Thyroid gland (tissue), 4 donors: ENCODE data around the gene WDR70.

Source experiments
- POLR2A ChIP-seq, 2 donors: fragments of 450-650 bp; IDR thresholded peaks; one replicate each; pipeline ENCODE4 v1.6.1; 2017; ENCODE audit warnings: antibody characterized with exemption in 2 of 2, mild to moderate bottlenecking in 2 of 2, moderate library complexity in 1 of 2
- TF ChIP-seq, protein P1 (sequence below), 6 experiments: fragments of 200-600 bp in 3 of 6; fragments of 450-650 bp in 3 of 6; sonication (generic) in 3 of 6; IDR thresholded peaks; one replicate each; pipeline ENCODE4 v1.5.1; 2016 to 2019; ENCODE audit warnings: antibody characterized with exemption in 6 of 6, mild to moderate bottlenecking in 2 of 6, inconsistent platforms in 1 of 6, moderate library complexity in 1 of 6

DNA sequence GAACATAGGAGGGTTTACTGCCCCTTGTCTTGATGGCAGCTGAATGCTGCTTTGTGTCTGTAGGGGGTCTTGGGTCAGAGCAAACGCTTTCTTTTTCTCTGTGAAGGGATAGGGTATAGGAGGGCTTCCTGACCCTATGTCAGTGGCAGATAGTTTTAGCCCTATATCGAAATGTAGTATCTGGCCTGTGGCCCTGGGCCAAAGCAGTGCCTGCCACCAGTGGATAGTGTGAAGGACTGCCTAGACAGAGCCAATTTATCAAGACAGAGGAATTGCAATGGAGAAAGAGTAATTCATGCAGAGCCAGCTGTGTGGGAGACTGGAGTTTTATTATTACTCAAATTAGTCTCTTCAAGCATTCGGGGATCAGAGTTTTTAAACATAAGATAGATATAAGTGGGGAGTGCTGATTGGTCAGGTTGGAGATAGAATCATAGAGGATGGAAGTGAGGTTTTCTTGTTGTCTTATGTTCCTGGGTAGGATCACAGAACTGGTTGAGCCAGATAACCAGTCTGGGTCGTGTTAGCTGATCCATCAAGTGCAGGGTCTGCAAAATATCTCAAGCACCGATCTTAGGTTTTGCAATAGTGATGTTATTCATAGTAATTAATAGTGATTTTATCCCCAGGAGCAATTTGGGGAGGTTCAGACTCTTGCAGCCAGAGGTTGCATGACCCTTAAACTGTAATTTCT, 282.3 kb downstream of the WDR70 start:
- TF ChIP-seq, protein P1, sequence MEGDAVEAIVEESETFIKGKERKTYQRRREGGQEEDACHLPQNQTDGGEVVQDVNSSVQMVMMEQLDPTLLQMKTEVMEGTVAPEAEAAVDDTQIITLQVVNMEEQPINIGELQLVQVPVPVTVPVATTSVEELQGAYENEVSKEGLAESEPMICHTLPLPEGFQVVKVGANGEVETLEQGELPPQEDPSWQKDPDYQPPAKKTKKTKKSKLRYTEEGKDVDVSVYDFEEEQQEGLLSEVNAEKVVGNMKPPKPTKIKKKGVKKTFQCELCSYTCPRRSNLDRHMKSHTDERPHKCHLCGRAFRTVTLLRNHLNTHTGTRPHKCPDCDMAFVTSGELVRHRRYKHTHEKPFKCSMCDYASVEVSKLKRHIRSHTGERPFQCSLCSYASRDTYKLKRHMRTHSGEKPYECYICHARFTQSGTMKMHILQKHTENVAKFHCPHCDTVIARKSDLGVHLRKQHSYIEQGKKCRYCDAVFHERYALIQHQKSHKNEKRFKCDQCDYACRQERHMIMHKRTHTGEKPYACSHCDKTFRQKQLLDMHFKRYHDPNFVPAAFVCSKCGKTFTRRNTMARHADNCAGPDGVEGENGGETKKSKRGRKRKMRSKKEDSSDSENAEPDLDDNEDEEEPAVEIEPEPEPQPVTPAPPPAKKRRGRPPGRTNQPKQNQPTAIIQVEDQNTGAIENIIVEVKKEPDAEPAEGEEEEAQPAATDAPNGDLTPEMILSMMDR (IDR thresholded peaks at IDR 0.05), result no peak
- no peak for TF ChIP-seq POLR2A (IDR thresholded peaks at IDR 0.05)
